Measurements from ENCODE around the gene ARID1A.
"Not testable (repeated sequence)": the region's sequence is repeated elsewhere in the genome, so short reads cannot be mapped to it uniquely, and the experiment has no call there.

ARID1A gene

GRCh38 chr1:26788515-26788785, 92.6 kb downstream of the ARID1A start:
- no peak for DNase-seq (ENCODE audit: low read depth)

GRCh38 chr1:26788836-26789611, 93.2 kb downstream of the ARID1A start:
- DNase-seq (ENCODE audit: low read depth): peak; percentile 74

- no peak for DNase-seq (ENCODE audit: low read depth)
These were observed 93.7 kb downstream of the ARID1A start for GRCh38 chr1:26789612-26789865.

GRCh38 chr1:26789931-26790330, 94.1 kb downstream of the ARID1A start:
- DNase-seq (ENCODE audit: low read depth): no peak

GRCh38 chr1:26790551-26790953, 94.7 kb downstream of the ARID1A start:
- no peak for DNase-seq (ENCODE audit: low read depth)

GRCh38 chr1:26791148-26791547, 95.3 kb downstream of the ARID1A start:
- no peak for DNase-seq (ENCODE audit: low read depth)

- no peak for DNase-seq (ENCODE audit: low read depth)
These were observed 95.8 kb downstream of the ARID1A start for GRCh38 chr1:26791626-26792025.

- DNase-seq (ENCODE audit: low read depth): no peak
These were observed 97.1 kb downstream of the ARID1A start for GRCh38 chr1:26792924-26793323.

- DNase-seq (ENCODE audit: low read depth): no peak
These were observed 98.6 kb downstream of the ARID1A start for GRCh38 chr1:26794391-26794790.

GRCh38 chr1:26797627-26798026, 101.8 kb downstream of the ARID1A start:
- DNase-seq (ENCODE audit: low read depth): no peak

- no peak for DNase-seq (ENCODE audit: low read depth)
These were observed 103.8 kb downstream of the ARID1A start for GRCh38 chr1:26799479-26800142.

- DNase-seq (ENCODE audit: low read depth): not testable (repeated sequence)
These were observed 108.1 kb downstream of the ARID1A start for GRCh38 chr1:26803932-26804331.

GRCh38 chr1:26810105-26810504, 114.3 kb downstream of the ARID1A start:
- not testable (repeated sequence) for DNase-seq (ENCODE audit: low read depth)

GRCh38 chr1:26811057-26811456, 115.2 kb downstream of the ARID1A start:
- no peak for DNase-seq (ENCODE audit: low read depth)

- no peak for DNase-seq (ENCODE audit: low read depth)
These were observed 115.9 kb downstream of the ARID1A start for GRCh38 chr1:26811708-26812107.

GRCh38 chr1:26814377-26814776, 118.6 kb downstream of the ARID1A start:
- DNase-seq (ENCODE audit: low read depth): no peak

GRCh38 chr1:26814893-26815292, 119.1 kb downstream of the ARID1A start:
- no peak for DNase-seq (ENCODE audit: low read depth)

GRCh38 chr1:26820784-26821269, 125.0 kb downstream of the ARID1A start:
- DNase-seq (ENCODE audit: low read depth): no peak

GRCh38 chr1:26822737-26823395, 127.1 kb downstream of the ARID1A start:
- DNase-seq (ENCODE audit: low read depth): no peak

GRCh38 chr1:26824731-26825130, 128.9 kb downstream of the ARID1A start:
- DNase-seq (ENCODE audit: low read depth): no peak

GRCh38 chr1:26826261-26827105, 130.7 kb downstream of the ARID1A start, which contains the start of gene ZDHHC18:
Gene ZDHHC18, plus strand, starts transcription at chr1:26826688. Its CDS starts 117 bp downstream, at chr1:26826805.
- DNase-seq (ENCODE audit: low read depth): peak; percentile 69

- no peak for DNase-seq (ENCODE audit: low read depth)
These were observed 131.3 kb downstream of the ARID1A start for GRCh38 chr1:26827106-26827604.
